Activated naive CD4-positive, alpha-beta T cell treated with anti-CD3 and anti-CD28 coated beads for 36 hours (primary cell): ENCODE results near the gene SMIM7. TPM values are rescaled to one million over a fixed set of nuclear protein-coding genes. Genes with fewer than 3 reads are reported as not detected.

Experiments used
- CTCF ChIA-PET: fragments of 350-600 bp; sonication (Branson Sonifier 250); formaldehyde crosslinking; loops from one replicate; lab custom pipeline; 2021; ENCODE audit warnings: antibody characterized with exemption; lab: Charles Lee
- DNase-seq: peaks from one replicate; pipeline ENCODE4 v3.0.0-alpha.2; 2020
- H3K27ac Mint-ChIP-seq: one replicate; pipeline ENCODE4 v1.8.0; 2021; ENCODE audit warnings: mild to moderate bottlenecking, mixed read lengths
- H3K27me3 Mint-ChIP-seq: one replicate; pipeline ENCODE4 v1.8.0; 2021; ENCODE audit warnings: low read depth, mixed read lengths
- H3K36me3 Mint-ChIP-seq: one replicate; pipeline ENCODE4 v1.8.0; 2021; ENCODE audit warnings: low read depth, mixed read lengths
- H3K4me1 Mint-ChIP-seq: one replicate; pipeline ENCODE4 v1.8.0; 2021; ENCODE audit warnings: low read depth, mixed read lengths
- H3K4me3 Mint-ChIP-seq: one replicate; pipeline ENCODE4 v1.8.0; 2021; ENCODE audit warnings: mild to moderate bottlenecking, moderate library complexity, mixed read lengths
- H3K9me3 Mint-ChIP-seq: one replicate; pipeline ENCODE4 v1.8.0; 2021; ENCODE audit warnings: mixed read lengths
- intact Hi-C: fragments of 100-400 bp; cut with micrococcal nuclease; formaldehyde crosslinking; loops from one replicate; pipeline ENCODE4 v1.15.1; 2023
- total RNA-seq, 2 experiments: library from RNA; stranded (reverse); gene quantifications; one replicate each; pipeline ENCODE4 v1.2.3, GENCODE V29; 2021

The SMIM7 gene
- total RNA-seq, 2 experiments from 2014 or later, result 51.0 to 59.2 TPM

- CTCF ChIA-PET, result no interaction called here
- H3K4me1 Mint-ChIP-seq, result peaks cover 31% of the 10 kb centered on the region
- no peak overlapping the region for H3K27ac Mint-ChIP-seq
These were observed 56.9 kb downstream of the SMIM7 start for GRCh38 chr19:16603090-16603489.

GRCh38 chr19:16601378-16602052, 58.4 kb downstream of the SMIM7 start:
- H3K36me3 Mint-ChIP-seq, result no peaks in the 10 kb centered on the region
- peaks cover 27% of the 10 kb centered on the region for H3K4me1 Mint-ChIP-seq
- H3K27me3 Mint-ChIP-seq, result no peaks in the 10 kb centered on the region
- CTCF ChIA-PET, result no interaction called here
- intact Hi-C loops, result no loop called here
- DNase-seq, result no peak
- no peaks in the 10 kb centered on the region for H3K9me3 Mint-ChIP-seq
- H3K4me3 Mint-ChIP-seq, result no peak overlapping the region
- H3K27ac Mint-ChIP-seq, result no peak overlapping the region

More at GRCh38 chr19:16603090-16603489, 56.9 kb downstream of the SMIM7 start:
- no peak overlapping the region for H3K4me3 Mint-ChIP-seq
- intact Hi-C loops, result no loop called here
- H3K9me3 Mint-ChIP-seq, result no peaks in the 10 kb centered on the region
- H3K27me3 Mint-ChIP-seq, result no peaks in the 10 kb centered on the region
- no peaks in the 10 kb centered on the region for H3K36me3 Mint-ChIP-seq
- DNase-seq, result no peak

- Mint-ChIP-seq H3K9me3 (no peaks in the 10 kb centered on the region), H3K4me1 (peaks cover 32% of the 10 kb centered on the region), H3K27ac (no peak overlapping the region), H3K36me3 (no peaks in the 10 kb centered on the region), H3K27me3 (no peaks in the 10 kb centered on the region), H3K4me3 (no peak overlapping the region)
- no peak for DNase-seq
- CTCF ChIA-PET, result no interaction called here
- intact Hi-C loops, result no loop called here
These were observed 59.1 kb downstream of the SMIM7 start for GRCh38 chr19:16600824-16601223.

- intact Hi-C loops, result no loop called here
- CTCF ChIA-PET, result no interaction called here
- Mint-ChIP-seq H3K9me3 (no peaks in the 10 kb centered on the region), H3K4me3 (no peak overlapping the region), H3K27ac (no peak overlapping the region), H3K27me3 (no peaks in the 10 kb centered on the region), H3K4me1 (peaks cover 32% of the 10 kb centered on the region), H3K36me3 (no peaks in the 10 kb centered on the region)
- DNase-seq, result no peak
These were observed 60.1 kb downstream of the SMIM7 start for GRCh38 chr19:16599655-16600346.

GRCh38 chr19:16598848-16599247, 61.1 kb downstream of the SMIM7 start:
- intact Hi-C loops, result no loop called here
- Mint-ChIP-seq H3K4me1 (peaks cover 38% of the 10 kb centered on the region), H3K9me3 (no peaks in the 10 kb centered on the region), H3K36me3 (no peaks in the 10 kb centered on the region), H3K27ac (no peak overlapping the region), H3K4me3 (no peak overlapping the region), H3K27me3 (no peaks in the 10 kb centered on the region)
- no peak for DNase-seq
- CTCF ChIA-PET, result no interaction called here

GRCh38 chr19:16596399-16596798, 63.5 kb downstream of the SMIM7 start:
- no peaks in the 10 kb centered on the region for H3K9me3 Mint-ChIP-seq
- intact Hi-C loops, result no loop called here
- CTCF ChIA-PET, result no interaction called here
- DNase-seq, result no peak
- H3K27me3 Mint-ChIP-seq, result no peaks in the 10 kb centered on the region
- H3K27ac Mint-ChIP-seq, result no peak overlapping the region
- no peaks in the 10 kb centered on the region for H3K36me3 Mint-ChIP-seq
- H3K4me1 Mint-ChIP-seq, result peaks cover 50% of the 10 kb centered on the region
- H3K4me3 Mint-ChIP-seq, result no peak overlapping the region

Other genes starting within 250 kb of the SMIM7 start
- gene EPS15L1, start 188.2 kb downstream of the SMIM7 start, total RNA-seq, result 10 to 100 TPM; 17.3 to 21.0 TPM
- not detected for gene CALR3, start 164.0 kb downstream of the SMIM7 start, total RNA-seq
- gene C19orf44, start 163.8 kb downstream of the SMIM7 start, total RNA-seq, result 1 to 10 TPM; 2.1 to 2.6 TPM
- gene CHERP, start 117.7 kb downstream of the SMIM7 start, total RNA-seq, result 10 to 100 TPM; 54.4 to 54.7 TPM
- 10 to 100 TPM; 21.7 to 22.1 TPM for gene SLC35E1, start 87.7 kb downstream of the SMIM7 start, total RNA-seq
- gene MED26, start 31.9 kb downstream of the SMIM7 start, total RNA-seq, result 10 to 100 TPM; 11.3 to 11.9 TPM
- under 1 TPM; 0.49 to 0.83 TPM for gene TMEM38A, start 995 bp upstream of the SMIM7 start, total RNA-seq
- not detected for gene NWD1, start 59.7 kb upstream of the SMIM7 start, total RNA-seq
- 10 to 100 TPM; 18.8 to 20.6 TPM for gene SIN3B, start 169.3 kb upstream of the SMIM7 start, total RNA-seq
- gene F2RL3, start 228.9 kb upstream of the SMIM7 start, total RNA-seq, result not detected